H1 (cell line): ENCODE results near the gene ZFP36L1. TPM values are rescaled to one million over a fixed set of nuclear protein-coding genes. Genes with fewer than 3 reads are reported as not detected.

ENCODE experiments used
- CTCF ChIA-PET: fragments of 300-600 bp; sonication (Branson Sonifier 250); formaldehyde crosslinking; loops from one replicate; lab custom pipeline; 2021; ENCODE audit not compliant: partially characterized antibody; lab: Charles Lee
- POLR2A ChIA-PET: fragments of 300-600 bp; sonication (Branson Sonifier 250); formaldehyde crosslinking; loops from one replicate; lab custom pipeline; 2021; ENCODE audit warnings: inconsistent platforms; ENCODE audit not compliant: partially characterized antibody; lab: Charles Lee
- DNase-seq, 2 experiments: peaks; one replicate each; pipeline versions ENCODE4 v3.0.0 to v3.0.0-alpha.2; 2010 to 2022; ENCODE audit warnings: low spot score in 2 of 2, low read depth in 1 of 2, mixed read lengths in 1 of 2
- FAIRE-seq: peaks from 2 replicates; lab custom pipeline; 2011; peaks lifted over from hg19 to GRCh38; lab: Jason Lieb, UNC
- H2AFZ ChIP-seq: 2 replicates; pipeline ENCODE4 v1.8.1; 2012; ENCODE audit warnings: low read length, inconsistent platforms
- H2AK5ac ChIP-seq: 2 replicates; pipeline ENCODE4 v1.6.1; 2013; ENCODE audit warnings: low read depth, low read length
- H2BK120ac ChIP-seq: replicated peaks from 2 replicates; pipeline ENCODE3; 2013; ENCODE audit warnings: low read depth, low read length, inconsistent platforms
- H2BK12ac ChIP-seq: 2 replicates; pipeline ENCODE4 v1.6.1; 2013; ENCODE audit warnings: low read depth, low read length
- H2BK15ac ChIP-seq: 2 replicates; pipeline ENCODE4 v1.6.1; 2013; ENCODE audit warnings: low read length
- H2BK20ac ChIP-seq: 2 replicates; pipeline ENCODE4 v1.6.1; 2013; ENCODE audit warnings: low read length
- H2BK5ac ChIP-seq: 2 replicates; pipeline ENCODE4 v1.6.1; 2013; ENCODE audit warnings: low read depth, low read length
- H3K14ac ChIP-seq: 2 replicates; pipeline ENCODE4 v1.6.1; 2013; ENCODE audit warnings: inconsistent platforms; ENCODE audit not compliant: insufficient read length
- H3K18ac ChIP-seq: 2 replicates; pipeline ENCODE4 v1.6.1; 2013; ENCODE audit warnings: low read length; ENCODE audit errors: extremely low read depth
- H3K23ac ChIP-seq: 2 replicates; pipeline ENCODE4 v1.6.1; 2013; ENCODE audit warnings: inconsistent platforms; ENCODE audit not compliant: insufficient read length
- H3K23me2 ChIP-seq: 2 replicates; pipeline ENCODE4 v1.6.1; 2013; ENCODE audit warnings: low read depth, low read length
- H3K27ac ChIP-seq: 2 replicates; pipeline ENCODE4 v1.6.1; 2011; ENCODE audit warnings: low read depth, low read length, inconsistent platforms
- H3K27me3 ChIP-seq, 4 experiments: replicated peaks in 1 of 4; 1 replicate in 1 of 4; 2 replicates in 3 of 4; pipeline versions ENCODE4 v1.6.1 to v1.8.1; 2011 to 2013; ENCODE audit warnings: low read length in 3 of 4, mild to moderate bottlenecking in 3 of 4, inconsistent platforms in 2 of 4, mixed read lengths in 2 of 4, moderate library complexity in 1 of 4; ENCODE audit not compliant: control insufficient read depth in 3 of 4, insufficient read depth in 3 of 4; ENCODE audit errors: extremely low read depth in 1 of 4
- H3K36me3 ChIP-seq, 4 experiments: 2 replicates each; pipeline versions ENCODE4 v1.6.1 to v1.8.1; 2011 to 2013; ENCODE audit warnings: mild to moderate bottlenecking in 4 of 4, low read length in 3 of 4, moderate library complexity in 2 of 4, control low read depth in 1 of 4, inconsistent platforms in 1 of 4; ENCODE audit not compliant: insufficient read depth in 4 of 4, control insufficient read depth in 2 of 4
- H3K4ac ChIP-seq: replicated peaks from 2 replicates; pipeline ENCODE3; 2013; ENCODE audit warnings: low read length, low read depth, mixed read lengths, inconsistent platforms; ENCODE audit not compliant: insufficient read length
- H3K4me1 ChIP-seq, 4 experiments: replicated peaks in 1 of 4; 1 replicate in 1 of 4; 2 replicates in 3 of 4; pipeline versions ENCODE4 v1.6.1 to v1.8.1; 2011 to 2013; ENCODE audit warnings: low read length in 3 of 4, inconsistent platforms in 2 of 4, mixed read lengths in 1 of 4; ENCODE audit not compliant: insufficient read depth in 4 of 4, control insufficient read depth in 3 of 4
- H3K4me2 ChIP-seq, 2 experiments: 2 replicates each; pipeline versions ENCODE4 v1.6.1 to v1.8.1; 2011 to 2013; ENCODE audit warnings: low read depth in 2 of 2, low read length in 2 of 2, control low read depth in 1 of 2, inconsistent platforms in 1 of 2, mild to moderate bottlenecking in 1 of 2; ENCODE audit not compliant: insufficient read depth in 1 of 2
- H3K4me3 ChIP-seq, 4 experiments: fragments of 200-600, 300-600 bp in 1 of 4; sonication (generic), shearing (Covaris generic), sonication (Bioruptor Twin) in 1 of 4; 2 replicates each; pipeline versions ENCODE4 v1.5.1 to v1.8.1; 2011 to 2016; ENCODE audit warnings: low read length in 4 of 4, low read depth in 3 of 4, control low read depth in 2 of 4, inconsistent platforms in 2 of 4, mild to moderate bottlenecking in 2 of 4, mixed read lengths in 1 of 4, moderate library complexity in 1 of 4; ENCODE audit not compliant: insufficient read depth in 2 of 4; ENCODE audit errors: extremely low read depth in 1 of 4
- H3K56ac ChIP-seq: replicated peaks from 2 replicates; pipeline ENCODE3; 2013; ENCODE audit warnings: low read depth, mild to moderate bottlenecking, mixed read lengths, low read length, inconsistent platforms; ENCODE audit not compliant: insufficient read length
- H3K79me1 ChIP-seq: 2 replicates; pipeline ENCODE4 v1.6.1; 2013; ENCODE audit warnings: low read depth, low read length, control low read depth
- H3K79me2 ChIP-seq, 2 experiments: 2 replicates each; pipeline versions ENCODE4 v1.6.1 to v1.8.1; 2012 to 2013; ENCODE audit warnings: low read length in 2 of 2, mild to moderate bottlenecking in 2 of 2, inconsistent platforms in 1 of 2; ENCODE audit not compliant: insufficient read depth in 2 of 2, control insufficient read depth in 1 of 2
- H3K9ac ChIP-seq, 4 experiments: replicated peaks in 1 of 4; 1 replicate in 1 of 4; 2 replicates in 3 of 4; pipeline versions ENCODE4 v1.6.1 to v1.8.1; 2011 to 2013; ENCODE audit warnings: low read depth in 3 of 4, low read length in 3 of 4, control low read depth in 2 of 4, mild to moderate bottlenecking in 2 of 4, moderate library complexity in 2 of 4, inconsistent platforms in 1 of 4; ENCODE audit errors: extremely low read depth in 1 of 4
- H3K9me3 ChIP-seq, 2 experiments: 2 replicates each; pipeline versions ENCODE4 v1.6.1 to v1.8.1; 2012 to 2013; ENCODE audit warnings: mild to moderate bottlenecking in 2 of 2, moderate library complexity in 2 of 2, control low read depth in 1 of 2, inconsistent platforms in 1 of 2, low read depth in 1 of 2, low read length in 1 of 2, mixed read lengths in 1 of 2; ENCODE audit not compliant: insufficient read depth in 2 of 2
- H4K20me1 ChIP-seq, 2 experiments: replicated peaks in 1 of 2; 2 replicates each; pipeline versions ENCODE3 to v1.8.1; 2011 to 2013; ENCODE audit warnings: inconsistent platforms in 2 of 2, low read length in 2 of 2, mild to moderate bottlenecking in 1 of 2; ENCODE audit not compliant: insufficient read depth in 2 of 2, control insufficient read depth in 1 of 2
- H4K5ac ChIP-seq: 2 replicates; pipeline ENCODE4 v1.6.1; 2013; ENCODE audit warnings: low read length, low read depth, mixed read lengths, inconsistent platforms; ENCODE audit not compliant: insufficient read length
- H4K8ac ChIP-seq: 2 replicates; pipeline ENCODE4 v1.8.0; 2013; ENCODE audit warnings: mild to moderate bottlenecking, moderate library complexity, low read length, inconsistent platforms; ENCODE audit not compliant: insufficient read depth; ENCODE audit errors: extremely low read depth
- H4K91ac ChIP-seq: replicated peaks from 2 replicates; pipeline ENCODE3; 2013; ENCODE audit warnings: low read length, mixed read lengths, inconsistent platforms; ENCODE audit not compliant: insufficient read length
- CHD2 ChIP-seq: IDR thresholded peaks from 2 replicates; pipeline ENCODE4 v1.6.1; 2012; ENCODE audit warnings: low read length, improper control_type of control experiment
- CREB1 ChIP-seq: IDR thresholded peaks from 2 replicates; pipeline ENCODE4 v1.6.1; 2012; ENCODE audit warnings: inconsistent platforms
- EZH2 ChIP-seq: fragments of 200-600 bp; sonication (generic); IDR thresholded peaks from 2 replicates; pipeline ENCODE4 v1.7.1; 2012; ENCODE audit warnings: low read depth, mild to moderate bottlenecking, moderate library complexity, low read length, inconsistent platforms; ENCODE audit not compliant: severe bottlenecking
- KDM1A ChIP-seq: fragments of 200-600, 300-600 bp; sonication (generic); IDR thresholded peaks from 2 replicates; pipeline ENCODE4 v1.7.1; 2016; ENCODE audit warnings: mild to moderate bottlenecking, low read length, borderline replicate concordance
- KDM4A ChIP-seq: IDR thresholded peaks from one replicate; pipeline ENCODE4 v1.7.1; 2012; ENCODE audit warnings: low read depth, mild to moderate bottlenecking, moderate library complexity, low read length, inconsistent platforms; ENCODE audit not compliant: severe bottlenecking
- NANOG ChIP-seq: IDR thresholded peaks from 2 replicates; pipeline ENCODE4 v1.6.1; 2011; ENCODE audit warnings: low read length, low read depth, mild to moderate bottlenecking, inconsistent platforms; ENCODE audit not compliant: insufficient read depth, poor library complexity, severe bottlenecking
- SUZ12 ChIP-seq: fragments of 200-600 bp; sonication (generic); IDR thresholded peaks from 2 replicates; pipeline ENCODE4 v1.6.1; 2012; ENCODE audit warnings: mild to moderate bottlenecking, inconsistent platforms, low read length, moderate library complexity, mixed read lengths
- TAF1 ChIP-seq: IDR thresholded peaks from 2 replicates; pipeline ENCODE4 v1.6.1; 2011; ENCODE audit warnings: mild to moderate bottlenecking, low read depth, low read length
- TEAD4 ChIP-seq: IDR thresholded peaks from 2 replicates; pipeline ENCODE4 v1.6.1; 2012; ENCODE audit warnings: low read depth, low read length, inconsistent platforms, mixed read lengths
- YY1 ChIP-seq: IDR thresholded peaks from 2 replicates; pipeline ENCODE4 v1.6.1; 2011; ENCODE audit warnings: low read depth, mild to moderate bottlenecking, low read length
- ZNF274 ChIP-seq: IDR thresholded peaks from 2 replicates; pipeline ENCODE4 v1.7.0; 2012; ENCODE audit warnings: low read length, borderline replicate concordance; ENCODE audit errors: extremely low read depth
- WGBS, 2 experiments: shearing (Covaris generic) in 1 of 2; methylation state at CpG; one replicate each; pipeline versions ENCODE4 v1.1.6 to v1.1.7; 2013 to 2015; ENCODE audit warnings: low lambda C conversion rate in 2 of 2, mixed read lengths in 2 of 2, inconsistent platforms in 1 of 2, low coverage in 1 of 2, missing lambda C conversion rate in 1 of 2; ENCODE audit not compliant: insufficient replicate concordance in 2 of 2, insufficient coverage in 1 of 2, insufficient read length in 1 of 2; ENCODE audit errors: extremely low coverage in 1 of 2, missing lambda C conversion rate in 1 of 2; 5-methylcytosine and 5-hydroxymethylcytosine counted together
- polyA plus RNA-seq, 7 experiments: library from polyadenylated mRNA; depleted of rRNA in 3 of 7; stranded (reverse) in 5 of 7; unstranded in 2 of 7; fragments of >200 nt in 5 of 7; fragments of 200-250 nt in 2 of 7; gene quantifications; 1 replicate in 5 of 7; 2 replicates in 1 of 7; 4 replicates in 1 of 7; pipeline versions ENCODE4 v1.2.1 to v1.2.3, GENCODE V29; 2011 to 2013; ENCODE audit warnings: missing spikeins in 2 of 7, mixed read lengths in 2 of 7
- total RNA-seq: library from RNA; stranded (reverse); fragmentation: NEBNext Ultra II Directional; extraction: Animal tissue kit (Norgen Biotek cat#: 25700); gene quantifications from 2 replicates; pipeline ENCODE4 v1.2.1, GENCODE V29; 2021

The ZFP36L1 gene
- total and polyA plus RNA-seq, 2 of the 8 experiments (the other 6 are each of a cell fraction or from before 2014, with no cell fraction given): 80.4 to 132 TPM

GRCh38 chr14:68813318-68813838 lies 20.5 kb upstream of the ZFP36L1 start:
- peaks cover 3 to 31% (median 24%) of the 10 kb centered on the region in 4 experiments for H3K4me1 ChIP-seq
- H2BK15ac ChIP-seq: 0 out of 2 replicates have a peak overlapping the region, but pooled peaks have one; percentile 3
- H3K79me2 ChIP-seq: peaks cover 0 to 7% of the 10 kb centered on the region in 2 experiments; a peak in 1 of 4 replicates
- H3K18ac ChIP-seq: no peak overlapping the region; the same call in 1 of the 2 replicates
- peak overlapping the region; percentile 48 for H2BK120ac ChIP-seq
- no peak for FAIRE-seq
- no peak overlapping the region for H3K27ac ChIP-seq
- no peak overlapping the region; a peak in 1 of 7 replicates for H3K9ac ChIP-seq
- no peak overlapping the region for H2AK5ac ChIP-seq
- WGBS, 2 experiments: 73% methylated on average over 5 of the region's 5 CpGs; no CpG with 5 or more reads in 1 of the 2 experiments
- no peak overlapping the region for H3K56ac ChIP-seq
- H3K4ac ChIP-seq: peak overlapping the region; percentile 33
- peak overlapping the region; percentile 52; the same call in 1 of the 2 replicates for H2BK12ac ChIP-seq
- H3K23ac ChIP-seq: no peak overlapping the region
- H4K20me1 ChIP-seq: no peaks in the 10 kb centered on the region
- no peaks in the 10 kb centered on the region for H3K79me1 ChIP-seq
- no peaks in the 10 kb centered on the region for H3K36me3 ChIP-seq
- H2AFZ ChIP-seq: no peak overlapping the region
- no peak overlapping the region for H4K8ac ChIP-seq
- H2BK5ac ChIP-seq: no peak overlapping the region
- POLR2A ChIA-PET: interaction anchor here (0.8 to 9.9 kb wide), 4 partner anchors 15 to 288 kb away, joined by 3 to 222 read pairs (median 40); partner anchors contain the start of gene ZFP36L1
- H3K4me3 ChIP-seq: no peak overlapping the region
- no peaks in the 10 kb centered on the region; the same call in 1 of the 2 replicates for H3K23me2 ChIP-seq
- H2BK20ac ChIP-seq: peak overlapping the region; percentile 80
- CTCF ChIA-PET: interaction anchor here (0.9 to 6.6 kb wide), 7 partner anchors 10 to 876 kb away, joined by 3 to 60 read pairs (median 6); no protein-coding TSS in a partner anchor
- no peak overlapping the region for H3K4me2 ChIP-seq
- no peaks in the 10 kb centered on the region for H3K9me3 ChIP-seq
- DNase-seq: no peak
- H4K5ac ChIP-seq: no peak overlapping the region
- TF ChIP-seq EZH2 (no peak), NANOG (no peak), CHD2 (no peak), TEAD4 (no peak), KDM4A (no peak), KDM1A (no peak), SUZ12 (no peak), TAF1 (no peak), YY1 (no peak), CREB1 (no peak), ZNF274 (no peak)
- H3K14ac ChIP-seq: no peak overlapping the region
- H4K91ac ChIP-seq: no peak overlapping the region
- peaks cover 0 to 3% (median 2%) of the 10 kb centered on the region in 4 experiments; a peak in 2 of 7 replicates for H3K27me3 ChIP-seq
